GM12874 (cell line): ENCODE results near the gene CEP170B.

Experiments used
- CTCF ChIP-seq: IDR thresholded peaks from 2 replicates; pipeline ENCODE4 v1.5.1; 2011; ENCODE audit warnings: low read depth, mild to moderate bottlenecking, control low read depth, low read length, moderate library complexity; ENCODE audit not compliant: insufficient read depth

Gene CEP170B

GRCh38 chr14:104872469-104873341, 7.6 kb downstream of the CEP170B start:
- no peak for TF ChIP-seq CTCF

- TF ChIP-seq CTCF = no peak
These were observed 8.4 kb downstream of the CEP170B start for GRCh38 chr14:104873380-104874055.

GRCh38 chr14:104874110-104874531, 9.1 kb downstream of the CEP170B start:
- no peak for TF ChIP-seq CTCF

- no peak for TF ChIP-seq CTCF
These were observed 9.7 kb downstream of the CEP170B start for GRCh38 chr14:104874571-104875411.

GRCh38 chr14:104875412-104875751, 10.3 kb downstream of the CEP170B start:
- no peak for TF ChIP-seq CTCF

GRCh38 chr14:104875811-104876210, 10.7 kb downstream of the CEP170B start:
- no peak for TF ChIP-seq CTCF

- TF ChIP-seq CTCF = no peak
These were observed 11.2 kb downstream of the CEP170B start for GRCh38 chr14:104876251-104876699.
